PFSK-1 (cell line): Measurements from ENCODE around the gene CTU2.

ENCODE experiments used
- FOXP2 ChIP-seq: optimal IDR thresholded peaks from 2 replicates; pipeline ENCODE3; 2011; ENCODE audit warnings: borderline replicate concordance, control low read depth, inconsistent platforms; ENCODE audit not compliant: insufficient read depth; ENCODE audit errors: extremely low read length, extremely low read depth
- POLR2AphosphoS5 ChIP-seq: IDR thresholded peaks from 2 replicates; pipeline ENCODE4 v1.6.1; 2012; ENCODE audit warnings: low read depth, mild to moderate bottlenecking, control low read depth, low read length, moderate library complexity
- REST ChIP-seq, 2 experiments: IDR thresholded peaks; 2 replicates each; pipeline versions ENCODE4 v1.6.1 to v1.8.0; 2011 to 2012; ENCODE audit warnings: low read depth in 2 of 2, low read length in 2 of 2, control low read depth in 1 of 2, inconsistent platforms in 1 of 2, mild to moderate bottlenecking in 1 of 2, moderate library complexity in 1 of 2; ENCODE audit not compliant: insufficient read depth in 1 of 2
- SIN3A ChIP-seq: IDR thresholded peaks from 2 replicates; pipeline ENCODE4 v1.6.1; 2012; ENCODE audit warnings: mild to moderate bottlenecking, low read length, moderate library complexity, borderline replicate concordance; ENCODE audit not compliant: insufficient read depth
- TAF1 ChIP-seq: IDR thresholded peaks from 2 replicates; pipeline ENCODE4 v1.6.1; 2012; ENCODE audit warnings: low read length, control low read depth, borderline replicate concordance; ENCODE audit not compliant: insufficient read depth

Gene CTU2

GRCh38 chr16:88759976-88760350 is 53.7 kb downstream of the CTU2 start:
- no peak for TF ChIP-seq SIN3A
- no peak for TF ChIP-seq TAF1
- TF ChIP-seq FOXP2 = no peak
- TF ChIP-seq POLR2AphosphoS5 = no peak
- TF ChIP-seq REST (IDR thresholded peaks at IDR 0.05; ENCODE audit: insufficient read depth in 1 of 2, low read depth in 2 of 2, low read length in 2 of 2) = no peak

DNA sequence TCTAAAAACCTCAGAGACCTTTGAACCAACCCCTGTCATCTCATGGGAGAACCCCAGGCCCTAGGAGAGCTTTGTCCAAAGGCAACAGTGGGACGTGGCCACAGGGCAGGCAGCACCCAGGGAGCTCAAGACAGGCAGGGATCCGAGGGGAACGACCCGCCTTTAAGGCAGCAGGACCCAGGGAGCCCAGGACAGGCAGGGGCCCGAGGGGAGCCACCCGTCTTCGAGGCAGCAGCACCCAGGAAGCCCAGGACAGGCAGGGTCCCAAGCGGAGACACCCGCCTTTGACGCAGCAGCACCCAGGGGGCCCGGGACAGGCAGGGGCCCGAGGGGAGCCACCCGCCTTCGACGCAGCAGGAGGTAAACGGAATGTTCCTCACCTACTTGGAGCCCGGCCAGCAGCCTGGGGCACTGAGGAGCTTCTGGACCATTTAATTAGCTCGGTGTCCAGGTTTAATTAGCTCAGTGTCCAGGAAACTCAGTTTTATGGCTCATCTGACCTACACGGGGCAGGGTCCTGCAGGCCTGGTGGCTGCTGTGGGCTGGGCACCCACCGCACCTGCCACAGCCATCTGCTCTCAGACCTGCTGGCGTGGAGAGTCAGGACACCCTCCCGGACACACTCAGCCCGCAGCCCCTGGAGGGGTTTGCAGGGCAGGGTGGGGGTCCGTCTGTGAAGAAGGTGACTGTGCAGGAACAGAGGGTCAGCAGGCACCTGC is 54.3 kb downstream of the CTU2 start:
- TF ChIP-seq TAF1 (no peak), REST (IDR thresholded peaks at IDR 0.05; ENCODE audit: insufficient read depth in 1 of 2, low read depth in 2 of 2, low read length in 2 of 2) (no peak), POLR2AphosphoS5 (no peak), FOXP2 (no peak), SIN3A (no peak)

DNA sequence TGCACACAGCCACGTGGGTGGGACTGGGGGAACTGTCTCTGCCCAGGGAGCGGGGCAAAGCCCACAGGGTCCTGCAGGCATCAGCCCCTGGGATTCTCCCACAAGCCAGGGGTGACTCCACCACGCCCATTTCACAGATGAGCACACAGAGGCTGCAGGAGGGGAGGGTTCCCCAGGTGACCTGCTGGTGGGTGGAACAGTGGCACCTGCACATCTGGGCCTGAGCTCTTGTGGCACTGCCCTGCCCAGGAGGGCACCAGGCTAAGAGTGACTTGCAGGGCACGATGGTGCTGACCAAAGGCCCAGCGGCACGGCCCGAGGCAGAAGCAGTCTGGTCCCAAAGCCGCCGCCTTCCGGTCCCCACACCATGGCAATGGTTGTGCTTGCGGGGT is 54.8 kb downstream of the CTU2 start:
- TF ChIP-seq TAF1 = no peak
- no peak for TF ChIP-seq FOXP2
- TF ChIP-seq SIN3A = no peak
- no peak for TF ChIP-seq REST (IDR thresholded peaks at IDR 0.05; ENCODE audit: insufficient read depth in 1 of 2, low read depth in 2 of 2, low read length in 2 of 2)
- TF ChIP-seq POLR2AphosphoS5 = no peak

DNA sequence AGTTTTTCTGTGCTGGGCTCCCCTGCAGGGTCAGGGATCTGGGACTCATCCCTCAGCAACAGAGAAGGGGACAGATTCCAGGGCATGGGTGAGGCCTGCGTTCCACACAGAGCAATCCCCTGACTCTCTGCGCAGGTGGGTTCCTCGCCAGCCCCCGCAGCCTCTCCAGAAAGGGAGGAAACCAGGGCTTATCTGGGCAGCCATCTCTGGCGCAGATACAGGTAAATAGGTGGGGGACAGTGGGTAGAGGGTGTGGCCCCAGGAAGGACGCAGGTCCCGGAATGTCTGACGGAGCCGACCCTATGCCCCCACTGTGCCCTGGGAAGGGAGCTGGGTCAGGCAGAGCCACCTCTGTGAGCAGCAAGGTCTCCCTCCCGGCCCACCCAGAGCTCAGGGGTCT is 55.5 kb downstream of the CTU2 start:
- TF ChIP-seq FOXP2 = no peak
- TF ChIP-seq SIN3A = no peak
- TF ChIP-seq POLR2AphosphoS5 = no peak
- no peak for TF ChIP-seq REST (IDR thresholded peaks at IDR 0.05; ENCODE audit: insufficient read depth in 1 of 2, low read depth in 2 of 2, low read length in 2 of 2)
- no peak for TF ChIP-seq TAF1
